B cell (primary cell): ENCODE measurements around the gene LRRIQ3. TPM values are rescaled to one million over a fixed set of nuclear protein-coding genes. Genes with fewer than 3 reads are reported as not detected.

Source experiments
- ATAC-seq: fragments of 200-7000 bp; cut with Tn5 transposase; one replicate; pipeline ENCODE4 v1.10.0; 2021; ENCODE audit warnings: low read depth, mild to moderate bottlenecking, moderate number of reproducible peaks, moderate library complexity
- CTCF ChIA-PET: fragments of 350-600 bp; sonication (Branson Sonifier 250); formaldehyde crosslinking; loops from one replicate; lab custom pipeline; 2021; ENCODE audit warnings: antibody characterized with exemption, inconsistent platforms; lab: Charles Lee
- POLR2A ChIA-PET: fragments of 350-600 bp; sonication (Branson Sonifier 250); formaldehyde crosslinking; loops from one replicate; lab custom pipeline; 2021; ENCODE audit warnings: antibody characterized with exemption; lab: Charles Lee
- DNase-seq: peaks from one replicate; pipeline ENCODE4 v3.0.0; 2013
- H2AFZ ChIP-seq: 2 replicates; pipeline ENCODE4 v1.6.1; 2012; ENCODE audit warnings: mild to moderate bottlenecking, low read depth, low read length; ENCODE audit not compliant: insufficient read depth, poor library complexity, severe bottlenecking
- H3K27ac ChIP-seq, 2 donors: 1 replicate in 1 of 2; 2 replicates in 1 of 2; pipeline ENCODE4 v1.5.1; 2012 to 2013; ENCODE audit warnings: low read length in 2 of 2, mild to moderate bottlenecking in 2 of 2, moderate library complexity in 1 of 2
- H3K27me3 ChIP-seq, 4 experiments: fragments of 200-600 bp in 1 of 4; sonication (generic) in 1 of 4; replicated peaks in 1 of 4; 1 replicate in 2 of 4; 2 replicates in 2 of 4; pipeline versions ENCODE4 v1.6.1 to v1.7.0; 2013 to 2016; ENCODE audit warnings: low read length in 3 of 4, mild to moderate bottlenecking in 2 of 4, mixed read lengths in 1 of 4, moderate library complexity in 1 of 4; ENCODE audit not compliant: insufficient read depth in 4 of 4, control insufficient read depth in 3 of 4; ENCODE audit errors: control extremely low read depth in 1 of 4
- H3K36me3 ChIP-seq, 2 experiments: replicated peaks in 1 of 2; 1 replicate in 1 of 2; 2 replicates in 1 of 2; pipeline versions ENCODE4 v1.6.1 to v1.7.1; 2013; ENCODE audit warnings: low read length in 1 of 2; ENCODE audit not compliant: insufficient read depth in 2 of 2, control insufficient read depth in 1 of 2; ENCODE audit errors: control extremely low read depth in 1 of 2, extremely low read depth in 1 of 2
- H3K4me1 ChIP-seq, 2 donors: fragments of 200-600 bp in 1 of 2; sonication (generic) in 1 of 2; 1 replicate in 1 of 2; 2 replicates in 1 of 2; pipeline versions ENCODE4 v1.5.1 to v1.6.1; 2013 to 2017; ENCODE audit warnings: low read length in 2 of 2; ENCODE audit not compliant: control insufficient read depth in 2 of 2, insufficient read depth in 2 of 2
- H3K4me2 ChIP-seq: replicated peaks from 2 replicates; pipeline ENCODE3; 2012; ENCODE audit warnings: mild to moderate bottlenecking, low read depth, low read length; ENCODE audit not compliant: poor library complexity, severe bottlenecking
- H3K4me3 ChIP-seq, 5 experiments: fragments of 200-600 bp in 1 of 5; sonication (generic) in 1 of 5; 1 replicate in 3 of 5; 2 replicates in 2 of 5; pipeline versions ENCODE4 v1.5.1 to v1.7.0; 2011 to 2016; ENCODE audit warnings: low read length in 4 of 5, mild to moderate bottlenecking in 4 of 5, low read depth in 2 of 5, control low read depth in 1 of 5, moderate library complexity in 1 of 5; ENCODE audit not compliant: insufficient read depth in 1 of 5; ENCODE audit errors: control extremely low read depth in 1 of 5, extremely low read depth in 1 of 5
- H3K79me2 ChIP-seq: fragments of 200-600 bp; sonication (generic); one replicate; pipeline ENCODE4 v1.6.0; 2016; ENCODE audit warnings: low read length; ENCODE audit not compliant: control insufficient read depth, insufficient read depth
- H3K9ac ChIP-seq: fragments of 200-600 bp; sonication (generic); 2 replicates; pipeline ENCODE4 v1.6.1; 2017; ENCODE audit warnings: mild to moderate bottlenecking, low read length, moderate library complexity
- H3K9me3 ChIP-seq, 3 donors: one replicate each; pipeline versions ENCODE4 v1.6.1 to v1.7.1; 2013; ENCODE audit warnings: low read length in 2 of 3; ENCODE audit not compliant: control insufficient read depth in 2 of 3, insufficient read depth in 1 of 3; ENCODE audit errors: control extremely low read depth in 1 of 3
- H4K20me1 ChIP-seq: 2 replicates; pipeline ENCODE4 v1.6.0; 2012; ENCODE audit warnings: mild to moderate bottlenecking, low read length; ENCODE audit not compliant: insufficient read depth, control insufficient read depth, poor library complexity, severe bottlenecking
- H3K27ac Mint-ChIP-seq: one replicate; pipeline ENCODE4 v1.8.0; 2021; ENCODE audit warnings: mixed read lengths
- H3K27me3 Mint-ChIP-seq: one replicate; pipeline ENCODE4 v1.8.0; 2021; ENCODE audit warnings: mixed read lengths
- H3K4me1 Mint-ChIP-seq: one replicate; pipeline ENCODE4 v1.8.0; 2021; ENCODE audit warnings: mixed read lengths
- H3K4me3 Mint-ChIP-seq: one replicate; pipeline ENCODE4 v1.8.0; 2021; ENCODE audit warnings: mixed read lengths
- H3K9me3 Mint-ChIP-seq: one replicate; pipeline ENCODE4 v1.8.0; 2022; ENCODE audit warnings: mixed read lengths; ENCODE audit not compliant: insufficient read depth
- EZH2 ChIP-seq: IDR thresholded peaks from 2 replicates; pipeline ENCODE4 v1.6.1; 2012; ENCODE audit warnings: borderline replicate concordance, low read depth, mild to moderate bottlenecking, moderate library complexity, low read length; ENCODE audit not compliant: insufficient read depth, poor library complexity, severe bottlenecking
- WGBS: methylation state at CpG from one replicate; pipeline ENCODE4 v1.1.5; 2013; ENCODE audit warnings: missing lambda C conversion rate; ENCODE audit not compliant: insufficient coverage; 5-methylcytosine and 5-hydroxymethylcytosine counted together
- intact Hi-C: fragments of 100-400 bp; cut with micrococcal nuclease; formaldehyde crosslinking; loops from one replicate; pipeline ENCODE4 v1.10.0; 2022
- polyA plus RNA-seq: library from polyadenylated mRNA; depleted of rRNA; stranded (reverse); fragments of >200 nt; gene quantifications from 2 replicates; pipeline ENCODE4 v1.2.3, GENCODE V29; 2012
- total RNA-seq, 2 donors: library from RNA; stranded (reverse); fragments of 120-200 nt in 1 of 2; gene quantifications; 1 replicate in 1 of 2; 2 replicates in 1 of 2; pipeline versions ENCODE4 v1.2.3 to v1.2.4, GENCODE V29; 2013 to 2022
- TF ChIP-seq, protein P1 (sequence below): fragments of 200-600 bp; IDR thresholded peaks from one replicate; pipeline ENCODE4 v1.8.0; 2022; ENCODE audit warnings: antibody characterized with exemption, mild to moderate bottlenecking

LRRIQ3 gene
- total and polyA plus RNA-seq, 2 donors (not counting 1 experiment from before 2014, with no cell fraction given): 1.1 to 2.2 TPM

GRCh38 chr1:74223453-74223852 lies 25.5 kb upstream of the LRRIQ3 start:
- 85% methylated on average over 3 of the region's 3 CpGs for WGBS
- Mint-ChIP-seq H3K9me3 (peaks cover 13% of the 10 kb centered on the region), H3K4me1 (no peaks in the 10 kb centered on the region), H3K4me3 (no peak overlapping the region), H3K27me3 (no peaks in the 10 kb centered on the region), H3K27ac (no peak overlapping the region)
- TF ChIP-seq, protein P1, sequence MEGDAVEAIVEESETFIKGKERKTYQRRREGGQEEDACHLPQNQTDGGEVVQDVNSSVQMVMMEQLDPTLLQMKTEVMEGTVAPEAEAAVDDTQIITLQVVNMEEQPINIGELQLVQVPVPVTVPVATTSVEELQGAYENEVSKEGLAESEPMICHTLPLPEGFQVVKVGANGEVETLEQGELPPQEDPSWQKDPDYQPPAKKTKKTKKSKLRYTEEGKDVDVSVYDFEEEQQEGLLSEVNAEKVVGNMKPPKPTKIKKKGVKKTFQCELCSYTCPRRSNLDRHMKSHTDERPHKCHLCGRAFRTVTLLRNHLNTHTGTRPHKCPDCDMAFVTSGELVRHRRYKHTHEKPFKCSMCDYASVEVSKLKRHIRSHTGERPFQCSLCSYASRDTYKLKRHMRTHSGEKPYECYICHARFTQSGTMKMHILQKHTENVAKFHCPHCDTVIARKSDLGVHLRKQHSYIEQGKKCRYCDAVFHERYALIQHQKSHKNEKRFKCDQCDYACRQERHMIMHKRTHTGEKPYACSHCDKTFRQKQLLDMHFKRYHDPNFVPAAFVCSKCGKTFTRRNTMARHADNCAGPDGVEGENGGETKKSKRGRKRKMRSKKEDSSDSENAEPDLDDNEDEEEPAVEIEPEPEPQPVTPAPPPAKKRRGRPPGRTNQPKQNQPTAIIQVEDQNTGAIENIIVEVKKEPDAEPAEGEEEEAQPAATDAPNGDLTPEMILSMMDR: no peak
- no peak for TF ChIP-seq EZH2
- CTCF ChIA-PET: no interaction called here
- no peak for DNase-seq
- Histone ChIP-seq H3K27ac (no peak overlapping the region), H3K36me3 (no peaks in the 10 kb centered on the region), H3K79me2 (no peaks in the 10 kb centered on the region), H3K4me3 (no peak overlapping the region), H3K9me3 (peaks cover 2 to 8% (median 3%) of the 10 kb centered on the region in 3 donors), H4K20me1 (no peaks in the 10 kb centered on the region), H3K4me2 (no peak overlapping the region), H3K4me1 (no peaks in the 10 kb centered on the region), H3K9ac (no peak overlapping the region), H2AFZ (no peak overlapping the region), H3K27me3 (no peaks in the 10 kb centered on the region)
- intact Hi-C loops: no loop called here
- POLR2A ChIA-PET: no interaction called here
- no peak for ATAC-seq

GRCh38 chr1:74222701-74223100 lies 24.7 kb upstream of the LRRIQ3 start:
- H3K27ac Mint-ChIP-seq: no peak overlapping the region
- Histone ChIP-seq H2AFZ (no peak overlapping the region), H3K9me3 (peaks cover 2 to 8% (median 3%) of the 10 kb centered on the region in 3 donors), H3K79me2 (no peaks in the 10 kb centered on the region), H3K9ac (no peak overlapping the region), H3K27me3 (no peaks in the 10 kb centered on the region), H3K36me3 (no peaks in the 10 kb centered on the region), H3K4me1 (no peaks in the 10 kb centered on the region), H4K20me1 (no peaks in the 10 kb centered on the region), H3K4me3 (no peak overlapping the region), H3K27ac (no peak overlapping the region), H3K4me2 (no peak overlapping the region)
- H3K27me3 Mint-ChIP-seq: no peaks in the 10 kb centered on the region
- ChIA-PET CTCF (no interaction called here), POLR2A (no interaction called here)
- intact Hi-C loops: no loop called here
- no peak overlapping the region for H3K4me3 Mint-ChIP-seq
- DNase-seq: no peak
- TF ChIP-seq, protein P1: no peak
- TF ChIP-seq EZH2: no peak
- no peaks in the 10 kb centered on the region for H3K4me1 Mint-ChIP-seq
- no peak for ATAC-seq
- peaks cover 13% of the 10 kb centered on the region for H3K9me3 Mint-ChIP-seq
- WGBS: 93% methylated on average over 5 of the region's 5 CpGs
